PFSK-1 (cell line): ENCODE results near the gene TMEM221.

Experiments used
- FOXP2 ChIP-seq: optimal IDR thresholded peaks from 2 replicates; pipeline ENCODE3; 2011; ENCODE audit warnings: borderline replicate concordance, control low read depth, inconsistent platforms; ENCODE audit not compliant: insufficient read depth; ENCODE audit errors: extremely low read length, extremely low read depth
- POLR2AphosphoS5 ChIP-seq: IDR thresholded peaks from 2 replicates; pipeline ENCODE4 v1.6.1; 2012; ENCODE audit warnings: low read depth, mild to moderate bottlenecking, control low read depth, low read length, moderate library complexity
- REST ChIP-seq, 2 experiments: IDR thresholded peaks; 2 replicates each; pipeline versions ENCODE4 v1.6.1 to v1.8.0; 2011 to 2012; ENCODE audit warnings: low read depth in 2 of 2, low read length in 2 of 2, control low read depth in 1 of 2, inconsistent platforms in 1 of 2, mild to moderate bottlenecking in 1 of 2, moderate library complexity in 1 of 2; ENCODE audit not compliant: insufficient read depth in 1 of 2
- SIN3A ChIP-seq: IDR thresholded peaks from 2 replicates; pipeline ENCODE4 v1.6.1; 2012; ENCODE audit warnings: mild to moderate bottlenecking, low read length, moderate library complexity, borderline replicate concordance; ENCODE audit not compliant: insufficient read depth
- TAF1 ChIP-seq: IDR thresholded peaks from 2 replicates; pipeline ENCODE4 v1.6.1; 2012; ENCODE audit warnings: low read length, control low read depth, borderline replicate concordance; ENCODE audit not compliant: insufficient read depth

DNA sequence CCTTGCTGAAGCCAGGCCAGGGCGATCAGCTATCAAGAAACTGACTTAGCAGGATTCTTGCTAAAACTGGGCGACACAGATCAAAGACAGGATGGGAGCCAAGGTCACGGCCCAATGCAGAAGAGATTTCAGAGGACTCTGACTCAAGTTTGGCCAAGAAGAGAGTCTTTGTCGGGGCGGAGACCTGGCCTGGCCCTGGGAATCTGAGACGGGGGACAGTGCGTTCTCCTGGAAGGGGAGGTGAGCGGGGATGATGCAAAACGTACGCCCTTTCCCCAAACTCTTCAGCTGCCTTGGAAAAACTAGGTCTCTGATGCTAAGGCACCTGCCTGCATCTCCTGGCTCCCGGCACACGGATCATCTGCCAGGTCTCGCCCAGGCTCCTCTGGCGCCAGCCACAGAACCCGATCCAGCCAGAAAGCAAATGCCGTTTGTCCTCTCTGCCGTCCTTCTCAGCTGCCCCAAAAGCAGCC is 18.8 kb downstream of the TMEM221 start:
- TF ChIP-seq POLR2AphosphoS5 (no peak), REST (IDR thresholded peaks at IDR 0.05; ENCODE audit: insufficient read depth in 1 of 2, low read depth in 2 of 2, low read length in 2 of 2) (no peak), TAF1 (no peak), SIN3A (no peak), FOXP2 (no peak)
